ENCODE measurements around the gene PLEKHM2.
A peak's percentile ranks its signal among the peaks of the same experiment; 100 is the strongest.

GRCh38 chr1:15703562-15703961 lies 19.4 kb downstream of the PLEKHM2 start:
- TF ChIP-seq, protein P1, sequence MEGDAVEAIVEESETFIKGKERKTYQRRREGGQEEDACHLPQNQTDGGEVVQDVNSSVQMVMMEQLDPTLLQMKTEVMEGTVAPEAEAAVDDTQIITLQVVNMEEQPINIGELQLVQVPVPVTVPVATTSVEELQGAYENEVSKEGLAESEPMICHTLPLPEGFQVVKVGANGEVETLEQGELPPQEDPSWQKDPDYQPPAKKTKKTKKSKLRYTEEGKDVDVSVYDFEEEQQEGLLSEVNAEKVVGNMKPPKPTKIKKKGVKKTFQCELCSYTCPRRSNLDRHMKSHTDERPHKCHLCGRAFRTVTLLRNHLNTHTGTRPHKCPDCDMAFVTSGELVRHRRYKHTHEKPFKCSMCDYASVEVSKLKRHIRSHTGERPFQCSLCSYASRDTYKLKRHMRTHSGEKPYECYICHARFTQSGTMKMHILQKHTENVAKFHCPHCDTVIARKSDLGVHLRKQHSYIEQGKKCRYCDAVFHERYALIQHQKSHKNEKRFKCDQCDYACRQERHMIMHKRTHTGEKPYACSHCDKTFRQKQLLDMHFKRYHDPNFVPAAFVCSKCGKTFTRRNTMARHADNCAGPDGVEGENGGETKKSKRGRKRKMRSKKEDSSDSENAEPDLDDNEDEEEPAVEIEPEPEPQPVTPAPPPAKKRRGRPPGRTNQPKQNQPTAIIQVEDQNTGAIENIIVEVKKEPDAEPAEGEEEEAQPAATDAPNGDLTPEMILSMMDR (IDR thresholded peaks at IDR 0.05): no peak
- peak; percentile 71 for TF ChIP-seq POLR2A (IDR thresholded peaks at IDR 0.05)

Data from ovary (tissue), 3 donors.